PC-3 (cell line): ENCODE measurements around the gene MAFF. TPM values are rescaled to one million over a fixed set of nuclear protein-coding genes. Genes with fewer than 3 reads are reported as not detected.

Experiments
- ATAC-seq: fragments of 200-7000 bp; cut with Tn5 transposase; 2 replicates; pipeline ENCODE4 v1.9.1; 2020; ENCODE audit warnings: mild to moderate bottlenecking, moderate library complexity
- BruUV-seq: library from RNA; stranded (reverse); fragments of 400-500 nt; replicated peaks from 2 replicates; lab custom pipeline; 2021; lab: Mats Ljungman, UMichigan
- CTCF ChIA-PET: fragments of 300-600 bp; sonication (Branson Sonifier 250); formaldehyde crosslinking; loops from one replicate; lab custom pipeline; 2022; ENCODE audit warnings: antibody characterized with exemption; lab: Charles Lee
- POLR2A ChIA-PET: fragments of 300-600 bp; sonication (Branson Sonifier 250); formaldehyde crosslinking; loops from one replicate; lab custom pipeline; 2022; ENCODE audit warnings: antibody characterized with exemption; ENCODE audit not compliant: unreplicated experiment; lab: Charles Lee
- DNase-seq: peaks from one replicate; pipeline ENCODE4 v3.0.0-alpha.2; 2015
- H2AFZ ChIP-seq: fragments of 300-600 bp; sonication (generic); 2 replicates; pipeline ENCODE4 v1.6.0; 2016; ENCODE audit warnings: antibody characterized with exemption, low read length
- H3F3A ChIP-seq: fragments of 300-600 bp; sonication (generic); one replicate; pipeline ENCODE4 v1.6.0; 2017; ENCODE audit warnings: antibody characterized with exemption, low read length, control low read depth, mild to moderate bottlenecking; ENCODE audit not compliant: unreplicated experiment
- H3K27ac ChIP-seq: fragments of 300-600 bp; sonication (generic); 2 replicates; pipeline ENCODE4 v1.5.1; 2016; ENCODE audit warnings: mild to moderate bottlenecking, low read length
- H3K27me3 ChIP-seq: fragments of 300-600 bp; sonication (generic); 2 replicates; pipeline ENCODE4 v1.6.1; 2016; ENCODE audit warnings: low read length, mixed read lengths
- H3K36me3 ChIP-seq: fragments of 300-600 bp; sonication (generic); 2 replicates; pipeline ENCODE4 v1.6.1; 2016; ENCODE audit warnings: low read depth, mixed run types, low read length, mixed read lengths
- H3K4me1 ChIP-seq: fragments of 300-600 bp; sonication (generic); 2 replicates; pipeline ENCODE4 v1.5.1; 2016; ENCODE audit warnings: low read length; ENCODE audit not compliant: insufficient read depth
- H3K4me2 ChIP-seq: fragments of 300-600 bp; sonication (generic); 2 replicates; pipeline ENCODE4 v1.6.0; 2016; ENCODE audit warnings: low read length
- H3K4me3 ChIP-seq: fragments of 300-600 bp; sonication (generic); 2 replicates; pipeline ENCODE4 v1.5.1; 2016; ENCODE audit warnings: mild to moderate bottlenecking, low read length, mixed read lengths
- H3K79me2 ChIP-seq: fragments of 300-600 bp; sonication (generic); 2 replicates; pipeline ENCODE4 v1.6.1; 2017; ENCODE audit warnings: low read length, mixed read lengths
- H3K9ac ChIP-seq: fragments of 300-600 bp; sonication (generic); 2 replicates; pipeline ENCODE4 v1.6.0; 2016; ENCODE audit warnings: mild to moderate bottlenecking, low read length
- H3K9me2 ChIP-seq: fragments of 300-600 bp; sonication (generic); replicated peaks from 2 replicates; pipeline ENCODE4 v1.6.1; 2016; ENCODE audit warnings: mixed run types, low read length, mixed read lengths
- H3K9me3 ChIP-seq: fragments of 300-600 bp; sonication (generic); 2 replicates; pipeline ENCODE4 v1.6.1; 2016; ENCODE audit warnings: low read length, mixed read lengths
- H4K20me1 ChIP-seq: fragments of 300-600 bp; sonication (generic); 2 replicates; pipeline ENCODE4 v1.6.1; 2016; ENCODE audit warnings: low read length, mixed read lengths
- CTCF ChIP-seq: fragments of 300-600 bp; sonication (generic); conservative IDR thresholded peaks from 2 replicates; pipeline ENCODE4 v1.5.1; 2017; ENCODE audit warnings: antibody characterized with exemption, low read depth, mild to moderate bottlenecking, low read length
- EZH2 ChIP-seq: fragments of 300-600 bp; sonication (generic); IDR thresholded peaks from one replicate; pipeline ENCODE4 v1.6.1; 2017; ENCODE audit warnings: antibody characterized with exemption, mild to moderate bottlenecking, low read length; ENCODE audit not compliant: unreplicated experiment
- EZH2phosphoT487 ChIP-seq: fragments of 300-600 bp; sonication (generic); IDR thresholded peaks from 2 replicates; pipeline ENCODE4 v1.6.1; 2018; ENCODE audit warnings: mild to moderate bottlenecking, antibody characterized with exemption, low read length, borderline replicate concordance
- intact Hi-C: fragments of 100-400 bp; cut with micrococcal nuclease; formaldehyde crosslinking; loops from 2 replicates; pipeline ENCODE4 v1.9.0; 2023
- total RNA-seq: library from RNA; depleted of rRNA; stranded (reverse); fragments of >200 nt; gene quantifications from 2 replicates; pipeline ENCODE4 v1.2.3, GENCODE V29; 2014

MAFF gene
- total RNA-seq, 1 experiment from 2014 or later: 72.6 TPM

GRCh38 chr22:38219632-38220031 is 17.8 kb downstream of the MAFF start:
- TSS peak; percentile 4 for BruUV-seq
- Histone ChIP-seq H3K27ac (peak overlapping the region; percentile 93), H3K9ac (peak overlapping the region; percentile 88), H3K4me3 (no peak overlapping the region), H2AFZ (no peak overlapping the region), H3K36me3 (peaks cover 8% of the 10 kb centered on the region; the same call in 1 of the 2 replicates), H4K20me1 (no peaks in the 10 kb centered on the region), H3K79me2 (no peaks in the 10 kb centered on the region), H3K4me2 (no peak overlapping the region), H3K4me1 (peaks cover 21% of the 10 kb centered on the region), H3K9me3 (no peaks in the 10 kb centered on the region), H3F3A (no peaks in the 10 kb centered on the region), H3K9me2 (no peaks in the 10 kb centered on the region), H3K27me3 (no peaks in the 10 kb centered on the region)
- TF ChIP-seq EZH2phosphoT487 (no peak), CTCF (no peak), EZH2 (no peak)
- DNase-seq: no peak
- intact Hi-C loops: loop anchor here (10.0 kb wide), 1 partner anchor 105 kb away; the partner anchor contains the start of gene BAIAP2L2
- ChIA-PET POLR2A (interaction anchor here (0.6 kb wide), 1 partner anchor 990 kb away, joined by 8 read pairs; no protein-coding TSS in a partner anchor), CTCF (no interaction called here)
- ATAC-seq: no peak

GRCh38 chr22:38220163-38220562 is 18.4 kb downstream of the MAFF start:
- Histone ChIP-seq H3K36me3 (peaks cover 3% of the 10 kb centered on the region; the same call in 1 of the 2 replicates), H3K4me2 (no peak overlapping the region), H3K27me3 (no peaks in the 10 kb centered on the region), H3K9ac (0 out of 2 replicates have a peak overlapping the region, but pooled peaks have one; percentile 88), H3F3A (no peaks in the 10 kb centered on the region), H3K4me1 (peaks cover 21% of the 10 kb centered on the region), H4K20me1 (no peaks in the 10 kb centered on the region), H2AFZ (no peak overlapping the region), H3K4me3 (no peak overlapping the region), H3K27ac (peak overlapping the region; percentile 93), H3K79me2 (no peaks in the 10 kb centered on the region), H3K9me2 (no peaks in the 10 kb centered on the region), H3K9me3 (no peaks in the 10 kb centered on the region)
- BruUV-seq: no TSS peak
- intact Hi-C loops: no loop called here
- TF ChIP-seq EZH2 (no peak), CTCF (no peak), EZH2phosphoT487 (no peak)
- DNase-seq: no peak
- CTCF ChIA-PET: no interaction called here
- no peak for ATAC-seq
- POLR2A ChIA-PET: interaction anchor here (0.6 kb wide), 1 partner anchor 991 kb away, joined by 8 read pairs; no protein-coding TSS in a partner anchor

GRCh38 chr22:38220653-38221386 is 19.0 kb downstream of the MAFF start:
- BruUV-seq: no TSS peak
- H3K4me1 ChIP-seq: peaks cover 21% of the 10 kb centered on the region
- DNase-seq (no peak), ATAC-seq (no peak)
- no peak overlapping the region for H3K4me3 ChIP-seq
- no peaks in the 10 kb centered on the region for H3K36me3 ChIP-seq
- no peaks in the 10 kb centered on the region for H3F3A ChIP-seq
- no peak overlapping the region for H2AFZ ChIP-seq
- H3K79me2 ChIP-seq: no peaks in the 10 kb centered on the region
- H3K9ac ChIP-seq: no peak overlapping the region
- ChIA-PET POLR2A (no interaction called here), CTCF (no interaction called here)
- H3K9me3 ChIP-seq: no peaks in the 10 kb centered on the region
- intact Hi-C loops: no loop called here
- H3K27ac ChIP-seq: no peak overlapping the region
- H3K27me3 ChIP-seq: no peaks in the 10 kb centered on the region
- TF ChIP-seq EZH2phosphoT487: no peak
- TF ChIP-seq CTCF: no peak
- TF ChIP-seq EZH2: no peak
- no peaks in the 10 kb centered on the region for H3K9me2 ChIP-seq
- H4K20me1 ChIP-seq: no peaks in the 10 kb centered on the region
- no peak overlapping the region for H3K4me2 ChIP-seq
